Right renal cortex interstitium (tissue), 3 donors: Measurements from ENCODE around the gene NXNL2. TPM values are rescaled to one million over a fixed set of nuclear protein-coding genes. Genes with fewer than 3 reads are reported as not detected.

Experiments used
- DNase-seq, 3 donors: peaks; one replicate each; pipeline ENCODE4 v3.0.0-alpha.2; 2013; ENCODE audit warnings: low read depth in 3 of 3, low spot score in 2 of 3
- polyA plus RNA-seq, 3 donors: library from polyadenylated mRNA; unstranded; fragments of 120-200 nt; gene quantifications; one replicate each; pipeline ENCODE4 v1.2.1, GENCODE V29; 2013; ENCODE audit not compliant: insufficient read length in 3 of 3

NXNL2 gene
- polyA plus RNA-seq, 3 donors: 1.8 to 2.1 (median 2.1) TPM

DNA sequence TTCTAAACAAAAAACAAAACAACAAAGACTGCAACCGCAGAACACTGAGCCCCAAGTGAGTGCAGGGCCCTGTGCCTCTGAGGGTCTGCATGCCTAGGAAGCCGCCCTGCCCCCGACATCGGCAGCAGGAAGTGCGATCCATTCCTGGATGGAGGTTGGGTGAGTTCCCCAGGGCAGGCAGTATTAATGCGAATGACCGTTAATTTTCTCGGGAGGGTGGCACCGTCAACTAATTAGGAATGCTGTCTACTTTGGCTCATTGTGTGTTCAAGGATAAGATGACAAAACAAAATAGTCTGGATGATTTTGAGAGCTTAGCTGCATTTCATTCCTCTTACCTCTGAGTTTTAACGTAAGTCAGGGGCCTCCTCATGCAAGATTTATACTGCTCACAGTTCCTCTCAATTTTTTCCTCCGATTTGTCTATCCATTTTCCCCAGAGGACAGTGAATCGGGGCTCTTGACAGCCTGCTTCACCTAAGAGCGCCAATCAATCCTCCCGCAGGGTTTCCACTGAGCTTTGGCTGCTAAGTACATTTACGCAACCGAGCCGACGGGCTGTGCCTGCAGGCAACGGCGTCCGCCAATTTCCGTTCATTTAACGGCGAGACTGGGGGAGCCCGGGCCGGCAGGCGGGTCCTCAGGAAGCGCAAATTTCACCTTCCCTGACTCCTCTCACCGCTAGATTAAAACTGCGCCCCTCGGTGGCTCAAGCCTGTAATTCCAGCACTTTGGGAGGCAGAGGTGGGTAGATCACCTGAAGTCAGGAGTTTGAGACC, 2.9 kb upstream of the NXNL2 start:
- DNase-seq: no peak

DNA sequence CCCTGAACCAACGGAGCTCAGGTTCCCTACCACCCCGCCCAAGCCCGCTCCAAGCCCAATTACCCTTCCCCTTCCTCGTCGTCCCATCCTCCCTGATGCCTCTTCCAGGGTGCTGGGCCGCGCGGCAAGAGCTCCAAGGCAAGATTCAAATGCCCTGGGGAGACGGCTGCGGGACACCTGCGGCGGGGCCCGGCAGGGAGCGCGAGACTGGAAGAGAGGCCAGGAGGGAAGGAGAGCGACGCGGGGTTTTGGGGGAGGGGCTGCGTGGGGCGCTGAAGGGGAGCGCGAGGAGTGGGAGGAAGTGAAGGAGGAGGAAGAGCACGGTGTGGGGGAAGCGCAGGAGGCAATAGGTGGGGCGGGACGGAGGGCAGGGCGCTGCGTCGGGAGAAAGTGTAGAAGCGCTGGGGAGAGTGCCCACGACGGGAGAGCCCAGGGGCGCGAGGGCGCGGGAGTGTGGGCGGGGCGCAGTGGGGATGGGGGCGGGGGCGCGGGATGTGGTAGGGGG, 975 bp upstream of the NXNL2 start:
- DNase-seq: no peak

DNA sequence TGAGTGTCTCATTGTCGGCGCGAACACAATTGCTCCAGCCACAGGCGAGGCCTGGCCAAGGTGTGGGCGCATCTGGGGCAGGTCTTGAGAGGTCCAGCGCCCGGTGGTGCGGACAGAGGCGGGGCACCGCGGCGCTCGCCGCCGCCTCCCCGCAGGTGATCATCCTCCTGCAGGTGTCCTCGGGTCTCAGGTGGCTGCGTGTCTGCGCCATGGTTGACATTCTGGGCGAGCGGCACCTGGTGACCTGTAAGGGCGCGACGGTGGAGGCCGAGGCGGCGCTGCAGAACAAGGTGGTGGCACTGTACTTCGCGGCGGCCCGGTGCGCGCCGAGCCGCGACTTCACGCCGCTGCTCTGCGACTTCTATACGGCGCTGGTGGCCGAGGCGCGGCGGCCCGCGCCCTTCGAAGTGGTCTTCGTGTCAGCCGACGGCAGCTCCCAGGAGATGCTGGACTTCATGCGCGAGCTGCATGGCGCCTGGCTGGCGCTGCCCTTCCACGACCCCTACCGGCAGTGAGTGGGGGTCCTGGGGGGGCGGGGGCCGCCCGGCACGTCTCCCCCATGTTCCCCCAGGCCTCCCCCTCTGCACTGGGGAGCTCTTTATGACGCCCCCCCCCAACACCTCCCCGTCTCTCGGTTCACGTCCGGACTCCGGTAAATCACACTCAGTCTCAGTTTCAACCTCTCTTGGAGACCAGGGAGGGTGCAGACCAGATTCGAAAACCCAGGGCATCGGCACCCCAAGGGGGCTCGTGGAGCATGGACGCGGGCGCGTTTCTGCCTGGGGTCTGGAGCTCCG, 446 bp downstream of the NXNL2 start:
- DNase-seq: no peak

DNA sequence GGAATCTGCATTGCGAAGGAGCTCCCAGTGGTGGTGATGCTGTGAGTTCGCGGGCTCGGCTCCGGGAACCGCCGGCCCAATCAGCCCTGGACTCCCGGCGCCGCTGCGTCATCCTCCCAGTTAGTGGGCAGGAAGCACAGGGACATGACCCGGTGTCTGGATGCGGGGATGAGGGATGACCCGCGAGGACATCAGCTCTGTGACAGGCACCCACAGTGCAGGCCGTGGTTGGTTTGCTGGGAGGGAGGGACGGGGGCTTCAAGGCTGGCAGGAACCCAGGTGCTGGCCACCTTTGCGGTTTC, 996 bp downstream of the NXNL2 start:
- DNase-seq: no peak

DNA sequence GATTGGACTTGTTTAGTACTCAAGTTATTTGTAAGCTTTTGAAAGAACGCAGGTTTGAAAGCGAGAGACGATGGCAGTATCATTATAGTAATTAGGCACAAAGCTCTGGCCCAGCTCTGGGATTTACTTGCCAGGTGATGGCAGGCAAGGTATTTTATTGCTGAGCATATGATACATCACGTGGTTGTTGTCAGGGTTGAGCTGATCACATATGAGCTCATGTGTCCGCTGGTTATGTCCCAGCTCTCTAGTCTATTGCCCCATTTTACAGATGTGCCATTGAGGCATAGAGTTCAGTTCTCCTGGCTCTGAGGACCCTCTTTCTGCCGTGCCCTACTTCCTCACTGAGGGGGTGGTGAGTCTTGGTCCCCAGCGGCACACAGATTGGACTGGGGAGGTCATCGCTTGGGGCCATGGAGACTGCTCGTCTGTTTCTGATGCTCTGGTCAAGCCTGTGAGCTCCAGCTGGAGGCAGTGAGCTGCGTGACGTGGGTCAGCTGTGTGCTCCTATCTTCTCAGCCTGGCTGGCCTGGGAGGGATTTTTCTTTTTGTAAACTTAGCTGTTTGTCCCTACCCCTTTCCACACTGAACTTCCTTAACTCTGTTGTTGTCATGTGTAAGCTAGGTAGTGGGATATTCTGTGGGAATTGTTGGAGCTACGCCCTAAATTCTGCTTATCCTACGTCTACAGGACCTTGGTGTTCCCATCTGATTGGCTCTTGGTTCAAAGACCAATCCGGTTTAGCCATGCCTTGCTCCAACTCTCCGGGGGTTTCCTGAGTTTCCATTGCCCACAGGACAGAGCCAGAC, 2.2 kb downstream of the NXNL2 start:
- DNase-seq: no peak

DNA sequence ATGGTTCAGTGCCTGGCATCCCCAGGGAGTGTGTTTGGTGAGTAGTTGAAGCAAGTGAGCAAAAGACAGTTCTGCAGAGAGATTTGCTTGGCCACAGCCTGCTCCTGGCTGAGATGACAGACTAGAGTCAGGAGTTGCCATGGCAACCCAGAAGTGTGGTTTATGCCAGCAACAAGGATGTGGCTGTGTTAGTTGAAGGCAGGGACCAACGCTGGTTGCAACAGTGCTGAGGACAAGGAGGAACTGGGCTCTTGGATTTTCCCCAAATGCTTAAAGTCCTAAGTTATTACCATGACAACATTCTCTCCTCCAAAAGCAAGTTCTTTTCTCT, 2.7 kb downstream of the NXNL2 start:
- DNase-seq: no peak

DNA sequence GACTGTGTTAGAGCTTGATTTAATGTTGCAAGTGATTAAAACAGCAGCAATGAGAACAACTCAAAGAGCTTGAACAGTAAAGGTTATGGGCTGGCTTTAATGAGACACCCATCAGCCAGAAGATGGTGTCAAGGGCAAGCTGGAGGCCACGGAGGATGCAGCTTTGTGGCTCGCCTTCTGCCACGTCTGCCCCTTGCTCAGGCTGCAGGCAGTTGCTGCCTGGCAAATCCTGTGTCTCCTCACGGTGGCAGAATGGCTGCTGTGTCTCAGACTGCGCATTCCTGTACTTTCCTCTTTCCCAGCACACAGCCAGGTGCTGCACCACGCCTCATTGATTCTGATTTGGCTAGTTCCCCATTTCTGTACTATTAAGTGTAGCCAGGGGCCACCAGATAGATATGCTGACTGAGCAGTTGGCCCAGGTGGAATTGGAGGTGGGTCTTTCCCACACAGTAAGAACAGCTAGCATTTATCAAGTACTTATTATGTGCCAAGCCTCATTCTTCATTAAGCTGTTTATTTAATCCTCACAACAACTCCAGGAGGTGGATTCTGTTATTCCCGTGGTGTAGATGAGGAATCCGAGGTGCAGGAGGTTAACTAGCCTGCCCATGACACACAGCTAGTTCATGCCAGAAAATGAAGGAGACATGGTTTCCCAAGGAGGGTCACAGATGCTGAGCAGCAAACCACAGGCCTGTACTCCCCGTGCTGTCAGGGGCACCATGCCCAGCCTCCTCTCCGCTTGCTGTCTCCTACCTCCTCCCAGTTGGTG, 3.5 kb downstream of the NXNL2 start:
- no peak for DNase-seq

DNA sequence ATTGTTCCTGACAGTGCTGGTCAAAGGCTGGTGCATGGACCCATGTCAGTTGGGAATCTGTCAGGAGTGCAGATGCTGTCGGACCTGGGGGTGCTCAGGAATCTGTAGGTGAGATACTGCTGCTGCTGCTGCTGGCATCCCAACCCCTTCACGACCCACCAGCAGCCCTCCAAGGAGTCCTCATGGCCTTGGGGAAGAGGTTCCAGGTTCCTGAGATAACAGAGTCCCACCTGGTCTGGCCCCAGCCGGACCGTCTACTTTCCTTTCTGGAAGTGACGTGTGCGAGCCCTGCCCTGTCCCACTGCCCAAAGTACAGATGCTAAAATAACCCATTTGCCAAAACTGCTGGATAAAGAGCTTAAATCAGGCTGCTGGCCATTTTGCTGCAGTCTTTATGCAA, 4.3 kb downstream of the NXNL2 start:
- no peak for DNase-seq

DNA sequence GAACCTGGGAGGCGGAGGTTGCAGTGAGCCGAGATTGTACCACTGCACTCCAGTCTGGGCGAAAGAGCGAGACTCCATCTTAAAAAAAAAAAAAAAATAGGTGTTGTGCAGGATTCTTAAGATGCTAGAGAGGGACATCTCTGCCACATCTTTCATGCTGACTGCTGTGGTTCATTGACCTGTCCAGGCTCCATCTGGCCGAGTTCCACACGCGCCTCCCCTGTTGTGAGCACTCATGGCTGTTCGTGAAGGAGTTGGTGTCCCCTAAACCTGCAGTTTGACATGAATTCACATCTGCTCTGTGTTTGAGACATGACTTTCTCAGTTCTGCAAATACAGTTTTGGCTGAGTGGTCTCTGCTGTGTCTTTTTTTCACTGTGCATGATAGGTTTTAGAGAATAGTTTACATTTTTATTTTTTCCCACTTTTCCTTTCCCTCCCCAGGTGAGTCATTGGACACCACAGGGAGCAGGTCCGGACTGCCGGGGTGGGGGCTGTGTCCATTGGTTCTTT, 5.3 kb downstream of the NXNL2 start:
- DNase-seq: no peak

DNA sequence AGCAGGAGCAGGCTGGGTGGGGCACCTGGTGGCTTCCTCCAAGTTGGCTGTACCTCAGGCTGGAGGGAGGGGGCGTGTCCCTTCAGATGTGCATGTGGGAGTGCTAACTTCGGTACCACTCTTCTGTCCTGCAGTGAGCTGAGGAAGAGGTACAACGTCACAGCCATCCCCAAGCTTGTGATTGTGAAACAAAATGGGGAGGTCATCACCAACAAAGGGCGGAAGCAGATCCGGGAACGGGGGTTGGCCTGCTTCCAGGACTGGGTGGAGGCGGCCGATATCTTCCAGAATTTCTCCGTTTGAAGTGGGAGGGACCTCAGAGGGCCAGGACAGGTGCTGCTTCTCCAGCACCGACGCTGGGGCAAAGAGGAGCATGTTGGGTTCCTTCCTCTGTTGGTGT, 9.3 kb downstream of the NXNL2 start:
- DNase-seq: no peak

DNA sequence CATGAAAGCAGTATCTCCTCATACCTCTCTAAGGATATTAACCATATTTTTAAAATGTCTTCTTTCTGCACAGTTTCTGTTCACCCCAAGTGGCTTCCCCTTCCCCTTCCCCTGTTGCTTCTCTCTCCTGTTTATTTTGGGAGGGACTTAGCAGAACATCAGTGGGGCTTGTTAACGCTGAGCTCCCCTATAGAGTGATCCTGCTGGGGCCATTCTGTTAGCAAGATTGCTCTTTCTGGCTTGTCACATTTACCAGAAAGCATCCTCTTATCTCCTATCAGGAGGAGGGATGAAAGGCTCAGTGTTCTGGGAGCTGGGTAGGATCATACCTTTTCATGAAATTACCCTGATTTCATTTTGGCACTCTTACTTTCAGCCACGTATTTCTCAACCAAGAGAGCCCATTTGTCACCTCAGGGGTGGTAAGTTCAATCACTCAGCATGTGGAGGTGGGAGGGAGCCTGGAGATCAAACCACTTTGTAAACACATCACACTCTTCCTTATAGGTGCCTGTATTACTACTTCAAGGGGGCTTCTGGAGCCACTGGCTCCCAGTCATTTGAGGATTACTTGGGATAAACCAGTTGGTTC, 16.7 kb downstream of the NXNL2 start:
- DNase-seq: no peak

DNA sequence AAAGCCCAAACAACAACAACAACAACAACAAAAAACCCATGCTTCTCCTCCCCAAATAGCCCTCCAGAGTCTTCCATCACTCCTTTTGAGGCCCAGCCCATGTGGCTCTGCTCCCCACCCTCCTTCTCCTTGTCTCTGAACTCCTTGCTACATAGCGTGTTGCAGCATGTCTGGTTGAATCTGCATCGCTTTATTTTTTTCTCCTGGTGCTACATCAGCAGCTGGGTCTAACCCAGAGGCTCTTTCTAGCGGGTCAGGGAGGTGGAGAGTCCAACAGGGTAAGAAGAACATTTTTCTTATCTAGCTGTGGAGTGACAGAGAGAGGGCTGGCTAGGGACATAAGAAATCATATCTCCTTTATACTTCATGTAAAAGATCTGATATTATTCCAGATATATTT, 18.4 kb downstream of the NXNL2 start:
- no peak for DNase-seq

DNA sequence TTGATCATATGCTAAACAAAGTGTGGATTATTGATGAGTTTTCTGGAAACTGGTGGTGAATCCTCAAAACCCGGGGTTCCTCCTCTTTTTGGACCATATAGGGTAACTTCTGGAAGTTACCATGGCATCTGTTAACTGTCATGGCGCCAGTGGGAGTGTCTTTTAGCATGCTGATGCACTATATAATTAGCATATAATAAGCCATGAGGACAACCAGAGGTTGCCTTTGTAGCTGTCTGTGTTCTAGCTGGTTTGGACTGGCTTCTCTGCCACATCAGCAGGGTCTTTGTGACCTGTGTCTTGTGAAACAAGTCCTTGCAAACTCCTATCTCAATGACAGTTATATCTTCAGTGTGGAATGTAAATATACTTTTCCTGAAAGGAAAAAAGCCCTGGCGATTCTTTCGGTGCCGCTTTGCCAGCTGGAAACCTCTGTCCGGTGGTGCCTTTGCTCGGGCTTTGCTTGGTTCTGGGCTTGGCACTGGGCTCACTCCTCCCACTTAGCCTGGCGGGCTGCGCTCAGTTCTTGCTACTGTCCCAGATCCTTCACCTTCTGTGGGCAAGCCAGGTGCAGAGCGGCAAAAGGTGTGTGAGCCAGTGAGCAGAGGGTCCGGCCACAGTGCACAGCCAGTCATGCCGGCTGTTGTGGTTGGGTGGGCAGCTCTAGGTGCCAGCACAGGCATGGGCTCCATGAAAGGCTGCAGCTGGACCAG, 20.4 kb downstream of the NXNL2 start:
- DNase-seq: no peak

DNA sequence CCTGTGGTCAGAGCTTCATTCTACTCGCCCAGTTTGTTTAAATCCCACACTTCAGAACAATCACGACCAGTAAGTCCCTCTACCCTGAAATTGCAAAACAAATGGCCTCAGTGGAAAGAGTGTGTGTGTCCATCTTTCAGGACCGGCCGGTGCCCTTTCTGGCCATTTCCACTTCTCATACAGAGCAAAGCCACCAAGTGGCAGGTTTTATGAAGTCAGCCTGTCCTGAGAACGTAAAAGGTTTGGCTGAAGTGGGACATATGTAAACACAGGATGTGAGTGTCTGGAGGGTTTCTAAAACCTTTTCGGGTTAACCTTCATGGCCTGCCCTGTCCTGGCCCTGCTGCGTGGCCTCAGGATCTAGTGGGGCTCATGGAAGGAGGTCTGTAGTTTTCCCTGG, 24.7 kb downstream of the NXNL2 start:
- DNase-seq: no peak

DNA sequence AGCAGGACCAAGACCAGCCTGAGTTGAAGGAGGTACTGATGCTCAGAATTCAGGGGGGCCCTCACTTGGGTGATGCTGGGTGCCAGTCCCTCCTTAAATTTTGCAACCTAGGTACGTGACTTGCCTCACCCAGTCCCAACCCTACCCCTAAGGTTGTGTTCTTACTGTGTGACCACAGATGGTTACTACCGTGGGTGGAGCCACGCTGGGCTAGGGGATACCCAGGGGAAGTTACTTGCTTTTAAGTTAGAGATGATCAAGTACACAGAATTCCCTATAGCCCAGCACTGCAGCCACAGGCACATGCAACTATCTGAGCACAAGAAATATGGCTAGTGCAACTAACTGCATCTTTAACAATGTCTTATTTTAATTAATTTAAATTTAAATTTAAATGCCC, 32.9 kb downstream of the NXNL2 start:
- no peak for DNase-seq

DNA sequence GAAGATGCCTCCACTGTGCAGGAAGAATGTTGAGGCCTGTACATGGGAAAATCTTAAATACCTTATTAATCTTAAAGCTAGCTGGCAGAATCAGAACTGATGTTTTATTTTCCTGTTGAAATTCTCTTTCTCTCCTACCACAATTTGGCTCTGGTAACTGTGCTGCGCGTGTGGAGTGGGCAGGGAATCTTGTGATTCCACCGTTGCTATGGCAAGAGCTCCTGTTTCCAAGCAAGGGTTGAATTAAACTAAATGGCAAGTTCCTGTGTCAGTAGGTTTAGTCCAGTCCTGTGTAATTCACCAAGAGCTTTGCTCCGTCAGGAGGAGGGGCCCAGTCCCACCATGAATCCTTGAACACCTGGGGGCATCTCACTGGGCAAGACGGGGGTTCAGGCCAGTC, 36.4 kb downstream of the NXNL2 start:
- no peak for DNase-seq

DNA sequence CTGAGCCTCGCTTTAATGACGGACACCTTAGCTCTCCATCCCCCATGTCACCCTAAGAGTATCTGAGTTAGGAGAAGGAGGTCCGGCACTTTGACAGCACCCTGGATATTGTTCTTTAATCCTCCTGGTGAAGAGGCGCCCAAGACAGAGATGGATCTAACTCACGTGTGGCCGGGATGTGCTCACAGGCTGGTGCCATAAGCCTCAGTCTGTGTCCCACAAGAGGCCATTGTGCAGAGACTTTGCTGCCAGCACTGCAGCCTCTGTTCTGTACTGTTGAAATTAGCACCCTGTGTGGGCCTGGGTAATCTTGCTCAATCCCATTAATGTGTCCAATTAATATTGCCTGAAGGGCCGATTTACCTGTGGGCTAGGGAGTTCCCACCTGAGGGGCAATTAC, 37.7 kb downstream of the NXNL2 start:
- DNase-seq: no peak

DNA sequence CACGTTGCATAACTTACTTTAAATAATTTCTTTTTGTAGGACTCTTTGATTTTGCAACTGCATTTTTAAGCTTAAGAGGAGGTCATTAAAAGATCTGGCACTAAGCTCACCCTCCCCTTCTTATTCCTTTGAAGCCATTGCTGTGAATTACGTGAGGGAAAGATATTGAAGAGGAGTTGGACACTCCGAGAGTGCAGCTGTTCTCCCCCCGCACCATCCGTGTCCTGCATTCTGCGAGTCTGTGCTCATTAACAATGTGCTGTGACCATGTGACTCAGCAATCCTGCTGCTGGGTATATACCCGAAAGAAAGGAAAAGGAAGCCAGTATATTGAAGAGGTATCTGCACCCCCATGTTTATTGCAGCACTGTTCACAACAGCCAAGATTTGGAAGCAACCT, 40.0 kb downstream of the NXNL2 start:
- no peak for DNase-seq

DNA sequence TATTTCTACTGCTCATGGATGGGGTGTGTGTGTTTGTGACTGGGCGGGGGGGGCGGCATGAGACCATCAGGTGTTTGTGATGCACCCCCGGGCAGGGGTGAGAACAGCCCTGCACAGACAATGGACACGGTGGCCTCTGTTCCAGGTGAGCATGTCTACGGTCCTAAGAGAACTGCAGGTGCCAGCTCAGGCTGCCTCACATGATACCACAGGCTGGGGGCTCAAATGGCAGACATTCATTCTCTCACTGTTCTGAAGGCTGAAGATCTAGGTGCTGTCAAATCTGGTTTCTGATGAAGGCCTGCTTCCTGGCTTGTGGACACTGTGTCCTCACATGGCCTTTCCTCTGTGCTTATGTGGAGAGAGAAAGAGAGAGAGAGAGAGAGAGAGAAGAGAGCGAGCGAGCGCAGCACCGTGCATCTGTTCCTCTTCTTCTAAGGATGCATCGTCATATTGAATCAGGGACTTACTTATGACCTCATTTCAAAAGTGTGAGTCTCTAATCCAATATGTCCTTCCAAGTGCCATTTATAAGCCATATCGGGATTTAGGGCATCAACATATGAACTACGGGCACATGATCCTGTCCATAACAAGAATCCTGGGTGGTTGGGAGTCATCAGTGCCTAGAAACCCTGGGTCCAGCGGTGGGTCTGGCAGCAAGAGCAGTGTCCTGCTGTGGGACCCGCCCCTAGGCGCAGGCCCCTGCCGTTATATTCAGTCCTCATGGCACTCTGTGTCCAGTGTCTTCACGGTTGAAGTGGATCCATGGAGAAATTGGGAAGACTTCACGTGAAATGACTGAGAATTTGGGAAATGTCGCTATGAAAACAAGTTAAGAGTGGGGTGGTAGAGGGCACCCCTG, 42.5 kb downstream of the NXNL2 start:
- DNase-seq: no peak
